Cardiac fibroblast (primary cell): ENCODE data around the gene ZC3H13.

ENCODE experiments used
- DNase-seq, 2 donors: peaks; one replicate each; pipeline versions ENCODE4 v3.0.0 to v3.0.0-alpha.2; 2010; ENCODE audit warnings: low read depth in 2 of 2
- H3K4me3 ChIP-seq, 2 donors: replicated peaks in 1 of 2; 1 replicate in 1 of 2; 2 replicates in 1 of 2; pipeline ENCODE4 v1.5.1; 2011; ENCODE audit warnings: low read depth in 2 of 2, low read length in 2 of 2, mild to moderate bottlenecking in 2 of 2, moderate library complexity in 1 of 2
- TF ChIP-seq, protein P1 (sequence below): IDR thresholded peaks from one replicate; pipeline ENCODE4 v1.5.1; 2011; ENCODE audit warnings: low read depth, mild to moderate bottlenecking, low read length, inconsistent platforms

The ZC3H13 gene

DNA sequence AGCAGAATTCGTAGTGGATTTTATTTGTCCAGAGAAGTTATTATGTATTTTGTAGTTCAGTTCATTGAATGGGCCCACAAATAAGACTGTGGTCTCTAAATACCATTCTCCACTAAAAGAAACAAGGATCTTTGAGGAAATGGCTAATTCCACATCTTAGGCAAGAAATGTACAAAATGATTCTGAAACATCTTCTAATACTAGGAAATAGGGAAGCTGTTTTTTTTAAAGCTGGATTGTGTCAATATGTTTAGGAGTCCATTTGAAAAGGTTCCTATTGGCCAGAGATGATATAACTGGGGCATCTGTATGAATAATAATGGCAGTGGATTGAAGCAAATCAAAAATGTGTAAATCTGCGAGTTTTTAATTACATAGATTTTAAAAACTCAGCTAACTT is 112.5 kb downstream of the ZC3H13 start:
- no peak overlapping the region for H3K4me3 ChIP-seq
- TF ChIP-seq, protein P1, sequence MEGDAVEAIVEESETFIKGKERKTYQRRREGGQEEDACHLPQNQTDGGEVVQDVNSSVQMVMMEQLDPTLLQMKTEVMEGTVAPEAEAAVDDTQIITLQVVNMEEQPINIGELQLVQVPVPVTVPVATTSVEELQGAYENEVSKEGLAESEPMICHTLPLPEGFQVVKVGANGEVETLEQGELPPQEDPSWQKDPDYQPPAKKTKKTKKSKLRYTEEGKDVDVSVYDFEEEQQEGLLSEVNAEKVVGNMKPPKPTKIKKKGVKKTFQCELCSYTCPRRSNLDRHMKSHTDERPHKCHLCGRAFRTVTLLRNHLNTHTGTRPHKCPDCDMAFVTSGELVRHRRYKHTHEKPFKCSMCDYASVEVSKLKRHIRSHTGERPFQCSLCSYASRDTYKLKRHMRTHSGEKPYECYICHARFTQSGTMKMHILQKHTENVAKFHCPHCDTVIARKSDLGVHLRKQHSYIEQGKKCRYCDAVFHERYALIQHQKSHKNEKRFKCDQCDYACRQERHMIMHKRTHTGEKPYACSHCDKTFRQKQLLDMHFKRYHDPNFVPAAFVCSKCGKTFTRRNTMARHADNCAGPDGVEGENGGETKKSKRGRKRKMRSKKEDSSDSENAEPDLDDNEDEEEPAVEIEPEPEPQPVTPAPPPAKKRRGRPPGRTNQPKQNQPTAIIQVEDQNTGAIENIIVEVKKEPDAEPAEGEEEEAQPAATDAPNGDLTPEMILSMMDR, result no peak
- DNase-seq, result no peak

DNA sequence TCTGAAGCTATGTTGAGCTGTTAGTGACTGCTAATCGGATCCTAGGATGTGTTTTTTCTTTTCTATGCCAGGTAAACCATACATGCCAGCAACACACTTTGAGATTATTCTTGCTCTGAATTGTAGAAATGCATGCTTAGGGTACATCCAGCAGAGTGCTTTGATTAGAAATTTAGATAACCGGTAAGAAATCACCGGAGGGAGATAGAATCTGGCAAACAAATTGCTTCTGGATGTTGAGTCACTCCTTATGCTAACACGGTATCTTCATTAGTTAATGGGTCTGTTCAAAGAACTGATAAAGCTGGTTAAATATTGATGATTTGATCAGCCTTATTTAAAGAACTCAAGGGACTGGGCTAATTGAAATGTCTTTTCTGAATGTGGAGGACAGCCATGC is 115.9 kb downstream of the ZC3H13 start:
- DNase-seq, result no peak
- H3K4me3 ChIP-seq, result no peak overlapping the region

DNA sequence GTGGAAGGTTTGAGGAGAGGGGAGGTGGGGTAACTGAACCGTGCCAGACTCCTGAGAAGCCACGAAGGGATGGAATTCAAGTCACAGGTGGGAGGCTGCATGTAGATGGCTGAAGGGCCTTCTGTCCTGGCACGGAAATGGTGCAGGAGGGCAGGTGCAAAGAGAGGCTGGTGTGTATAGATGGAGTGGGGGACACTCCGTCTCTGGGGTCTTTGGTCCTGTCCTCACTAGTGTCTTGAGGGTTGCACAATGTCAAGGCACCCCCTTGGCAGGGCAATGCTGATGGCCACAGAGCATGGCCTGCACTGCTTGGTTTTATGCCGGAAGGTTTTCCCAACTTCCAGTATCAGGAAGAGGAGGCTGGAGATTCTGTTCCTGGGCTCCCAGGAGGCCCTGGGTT is 118.3 kb downstream of the ZC3H13 start:
- no peak for DNase-seq
- TF ChIP-seq, protein P1, result no peak
- no peak overlapping the region for H3K4me3 ChIP-seq

More for the DNA sequence above, 115.9 kb downstream of the ZC3H13 start:
- TF ChIP-seq, protein P1, result no peak

DNA sequence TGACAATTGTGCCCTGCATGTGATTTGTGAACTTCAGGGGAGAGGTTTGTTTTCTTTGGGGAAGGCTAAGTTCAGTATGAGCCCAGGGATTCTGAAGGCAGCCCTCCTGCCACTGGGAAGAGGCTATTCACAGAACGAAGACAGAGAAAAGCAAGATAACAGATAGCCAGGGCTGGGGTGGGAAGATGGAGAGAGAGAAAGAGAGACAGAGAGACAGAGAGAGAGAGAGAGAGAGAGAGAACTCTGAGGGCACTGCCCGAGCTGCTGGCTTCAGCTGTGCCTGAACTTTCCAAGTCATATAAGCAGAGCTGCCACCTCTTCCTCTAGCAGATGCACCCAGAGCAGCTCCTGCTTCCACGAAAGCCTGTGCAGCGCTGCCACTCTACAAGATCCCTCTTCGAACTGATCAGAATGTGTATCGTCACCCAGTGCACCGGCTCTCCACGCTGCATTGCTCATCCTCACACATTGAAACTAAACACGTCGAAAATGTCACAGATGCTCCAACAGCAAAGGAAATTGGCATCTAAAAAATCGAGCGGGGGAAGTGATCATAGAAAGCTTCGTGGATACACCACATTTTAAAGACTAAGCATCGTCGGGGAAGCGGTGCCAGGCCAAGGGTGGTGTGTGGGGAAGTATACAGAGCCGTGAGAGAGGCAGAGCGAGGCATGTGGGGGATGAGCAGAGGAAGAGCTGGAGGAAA is 119.2 kb downstream of the ZC3H13 start:
- no peak for DNase-seq
- no peak overlapping the region for H3K4me3 ChIP-seq
- TF ChIP-seq, protein P1, result no peak

DNA sequence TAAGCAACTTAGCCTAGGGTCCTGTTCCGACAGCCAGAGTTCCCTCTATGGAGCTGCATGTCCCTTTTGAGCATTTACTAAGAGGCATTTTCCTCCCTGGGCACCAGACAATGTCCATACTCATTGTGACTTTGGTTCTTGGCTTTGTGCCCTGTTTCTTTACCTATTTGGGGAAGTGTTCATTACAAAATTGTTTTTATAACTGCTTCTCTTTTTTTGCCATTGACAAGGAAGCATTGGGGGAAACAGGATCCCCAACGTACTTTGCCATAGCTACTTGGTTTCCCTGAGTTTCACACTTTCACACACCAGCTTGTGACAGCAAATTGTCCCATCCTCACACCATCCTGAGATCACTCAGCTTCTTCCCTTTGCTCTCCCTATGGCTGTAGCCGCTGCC is 119.9 kb downstream of the ZC3H13 start:
- no peak overlapping the region for H3K4me3 ChIP-seq
- TF ChIP-seq, protein P1, result no peak
- DNase-seq, result no peak

DNA sequence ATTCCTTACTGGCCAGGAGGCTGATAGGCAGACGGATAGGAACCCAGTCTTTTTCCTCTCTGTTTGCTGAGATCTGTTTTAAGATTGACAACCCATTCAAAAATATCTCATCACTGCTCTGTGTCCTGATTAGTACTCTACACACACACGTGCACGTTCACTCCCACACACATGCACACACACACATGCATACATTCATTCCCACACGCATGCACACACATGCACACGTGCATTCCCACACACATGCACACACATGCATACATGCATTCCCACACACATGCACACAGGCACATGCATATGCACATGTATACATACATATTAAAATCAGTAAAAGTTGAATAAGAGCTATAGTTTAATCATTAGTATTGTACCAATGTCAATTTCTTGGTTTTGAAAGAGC is 120.4 kb downstream of the ZC3H13 start:
- TF ChIP-seq, protein P1, result no peak
- H3K4me3 ChIP-seq, result no peak overlapping the region
- DNase-seq, result no peak

DNA sequence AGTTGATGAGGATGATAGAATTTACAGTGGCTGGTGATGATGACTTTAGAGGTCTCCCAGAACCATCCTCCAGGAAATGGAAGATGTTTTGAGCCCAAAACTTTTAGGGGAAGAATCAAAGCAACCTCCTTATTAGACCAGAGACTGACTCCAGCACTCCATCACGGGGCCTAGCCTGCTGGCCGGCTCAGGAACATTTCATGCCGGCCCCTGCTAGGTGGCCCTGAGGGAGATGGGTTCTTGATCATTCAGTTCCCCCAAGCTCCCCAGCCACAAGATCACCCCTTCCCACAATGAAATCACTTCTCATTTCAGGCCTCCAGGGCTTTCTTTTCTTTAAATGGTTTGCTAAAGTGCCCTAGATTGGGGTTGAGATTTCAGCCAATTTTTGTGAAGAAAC is 121.3 kb downstream of the ZC3H13 start:
- TF ChIP-seq, protein P1, result no peak
- no peak for DNase-seq

More for the DNA sequence above, 121.3 kb downstream of the ZC3H13 start:
- H3K4me3 ChIP-seq, result no peak overlapping the region
